Measurements from ENCODE around the gene GSG1L. TPM values are rescaled to one million over a fixed set of nuclear protein-coding genes. Genes with fewer than 3 reads are reported as not detected.

GSG1L gene
- total and polyA plus RNA-seq, 12 donors = 0.68 to 14.6 (median 3.4) TPM; not detected in 5

DNA sequence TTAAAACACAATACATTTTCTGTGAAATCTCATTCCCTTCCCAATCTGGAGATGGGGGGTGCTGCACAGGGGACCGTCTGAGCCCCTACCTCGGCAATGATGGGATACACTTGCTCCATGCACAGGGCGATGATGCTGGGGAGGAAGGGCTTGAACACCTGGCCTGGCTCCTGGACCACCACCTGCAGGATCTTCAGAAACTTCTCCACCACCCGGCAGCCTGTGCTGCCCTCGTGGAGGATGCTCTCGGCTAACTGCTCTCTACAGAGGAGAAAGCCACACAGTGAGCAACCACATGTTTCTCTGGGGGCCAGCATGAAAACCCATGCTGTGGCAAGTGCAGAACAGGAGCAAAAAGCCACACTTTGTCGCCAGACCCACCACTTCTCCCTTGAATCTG is 42.4 kb upstream of the GSG1L start:
- intact Hi-C loops (cut with DNase I) = loop anchor here in 1 of 10 donors (10.0 kb wide), 1 partner anchor 49 kb away; no protein-coding TSS in a partner anchor
- Histone ChIP-seq H3K27ac (no peak overlapping the region), H3K27me3 (no peaks in the 10 kb centered on the region), H3K36me3 (peaks cover 4 to 100% (median 87%) of the 10 kb centered on the region in 9 donors), H3K4me1 (peaks cover 0 to 19% (median 0%) of the 10 kb centered on the region in 9 donors), H3K4me3 (no peak overlapping the region), H3K9me3 (no peaks in the 10 kb centered on the region)
- WGBS, 2 donors = 90 to 95% methylated on average over 7 of the region's 7 CpGs
- no peak for ATAC-seq
- TF ChIP-seq, protein P1, sequence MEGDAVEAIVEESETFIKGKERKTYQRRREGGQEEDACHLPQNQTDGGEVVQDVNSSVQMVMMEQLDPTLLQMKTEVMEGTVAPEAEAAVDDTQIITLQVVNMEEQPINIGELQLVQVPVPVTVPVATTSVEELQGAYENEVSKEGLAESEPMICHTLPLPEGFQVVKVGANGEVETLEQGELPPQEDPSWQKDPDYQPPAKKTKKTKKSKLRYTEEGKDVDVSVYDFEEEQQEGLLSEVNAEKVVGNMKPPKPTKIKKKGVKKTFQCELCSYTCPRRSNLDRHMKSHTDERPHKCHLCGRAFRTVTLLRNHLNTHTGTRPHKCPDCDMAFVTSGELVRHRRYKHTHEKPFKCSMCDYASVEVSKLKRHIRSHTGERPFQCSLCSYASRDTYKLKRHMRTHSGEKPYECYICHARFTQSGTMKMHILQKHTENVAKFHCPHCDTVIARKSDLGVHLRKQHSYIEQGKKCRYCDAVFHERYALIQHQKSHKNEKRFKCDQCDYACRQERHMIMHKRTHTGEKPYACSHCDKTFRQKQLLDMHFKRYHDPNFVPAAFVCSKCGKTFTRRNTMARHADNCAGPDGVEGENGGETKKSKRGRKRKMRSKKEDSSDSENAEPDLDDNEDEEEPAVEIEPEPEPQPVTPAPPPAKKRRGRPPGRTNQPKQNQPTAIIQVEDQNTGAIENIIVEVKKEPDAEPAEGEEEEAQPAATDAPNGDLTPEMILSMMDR (IDR thresholded peaks at IDR 0.05) = no peak
- no peak for DNase-seq

DNA sequence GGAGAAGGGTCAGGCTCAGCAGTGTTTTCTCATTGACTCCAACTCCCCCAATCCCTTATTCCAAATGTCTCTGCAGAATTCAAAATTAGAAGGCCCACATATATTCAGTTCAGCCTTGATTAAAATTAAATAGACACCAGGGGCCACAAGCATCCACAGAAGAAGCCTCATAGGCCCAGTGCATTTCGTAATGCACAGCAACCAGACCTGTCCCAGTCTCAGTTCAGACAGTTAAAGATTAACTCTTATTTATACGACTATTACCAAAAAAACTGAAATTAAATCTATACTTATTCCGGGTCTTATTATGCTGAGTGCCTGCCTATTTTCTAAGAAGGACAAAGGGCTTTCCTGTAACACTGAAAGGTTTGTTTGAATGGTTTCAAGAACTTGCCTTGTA is 41.8 kb upstream of the GSG1L start:
- intact Hi-C loops (cut with DNase I) = loop anchor here in 1 of 10 donors (10.0 kb wide), 1 partner anchor 50 kb away; no protein-coding TSS in a partner anchor
- peaks cover 4 to 100% (median 89%) of the 10 kb centered on the region in 9 donors for H3K36me3 ChIP-seq

GRCh38 chr16:28104404-28104803 is 40.9 kb upstream of the GSG1L start:
- 96 to 97% methylated on average over 16 of the region's 16 CpGs for WGBS, 2 donors
- TF ChIP-seq, protein P1 (IDR thresholded peaks at IDR 0.05) = no peak
- no peak overlapping the region for H3K4me3 ChIP-seq
- no peaks in the 10 kb centered on the region for H3K27me3 ChIP-seq
- ATAC-seq = no peak
- H3K27ac ChIP-seq = no peak overlapping the region
- peaks cover 0 to 4% (median 0%) of the 10 kb centered on the region in 9 donors for H3K4me1 ChIP-seq
- peaks cover 4 to 100% (median 84%) of the 10 kb centered on the region in 9 donors for H3K36me3 ChIP-seq
- H3K9me3 ChIP-seq = no peaks in the 10 kb centered on the region
- no peak for DNase-seq
- intact Hi-C loops (cut with DNase I) = loop anchor here in 1 of 10 donors (10.0 kb wide), 1 partner anchor 50 kb away; no protein-coding TSS in a partner anchor

More for the DNA sequence above, 41.8 kb upstream of the GSG1L start:
- H3K9me3 ChIP-seq = no peaks in the 10 kb centered on the region
- H3K4me3 ChIP-seq = no peak overlapping the region
- ATAC-seq (no peak), DNase-seq (no peak)
- TF ChIP-seq, protein P1 (IDR thresholded peaks at IDR 0.05) = no peak
- H3K27me3 ChIP-seq = no peaks in the 10 kb centered on the region
- H3K27ac ChIP-seq = no peak overlapping the region
- H3K4me1 ChIP-seq = peaks cover 0 to 13% (median 0%) of the 10 kb centered on the region in 9 donors
- WGBS, 2 donors = 94 to 95% methylated on average over 3 of the region's 3 CpGs

- Histone ChIP-seq H3K4me3 (no peak overlapping the region), H3K27ac (no peak overlapping the region), H3K36me3 (peaks cover 3 to 100% (median 86%) of the 10 kb centered on the region in 9 donors), H3K4me1 (no peaks in the 10 kb centered on the region), H3K27me3 (no peaks in the 10 kb centered on the region), H3K9me3 (no peaks in the 10 kb centered on the region)
- TF ChIP-seq, protein P1 (IDR thresholded peaks at IDR 0.05) = no peak
- WGBS, 2 donors = 91 to 96% methylated on average over 14 of the region's 14 CpGs
- DNase-seq (no peak), ATAC-seq (no peak)
- intact Hi-C loops (cut with DNase I) = loop anchor here in 1 of 10 donors (10.0 kb wide), 1 partner anchor 51 kb away; no protein-coding TSS in a partner anchor
Observed at GRCh38 chr16:28103516-28104170, 40.1 kb upstream of the GSG1L start.
